Measurements from ENCODE around the gene ZBTB7C.
A peak's percentile ranks its signal among the peaks of the same experiment; 100 is the strongest.
"Not testable (repeated sequence)": the region's sequence is repeated elsewhere in the genome, so short reads cannot be mapped to it uniquely, and the experiment has no call there.

The ZBTB7C gene

DNA sequence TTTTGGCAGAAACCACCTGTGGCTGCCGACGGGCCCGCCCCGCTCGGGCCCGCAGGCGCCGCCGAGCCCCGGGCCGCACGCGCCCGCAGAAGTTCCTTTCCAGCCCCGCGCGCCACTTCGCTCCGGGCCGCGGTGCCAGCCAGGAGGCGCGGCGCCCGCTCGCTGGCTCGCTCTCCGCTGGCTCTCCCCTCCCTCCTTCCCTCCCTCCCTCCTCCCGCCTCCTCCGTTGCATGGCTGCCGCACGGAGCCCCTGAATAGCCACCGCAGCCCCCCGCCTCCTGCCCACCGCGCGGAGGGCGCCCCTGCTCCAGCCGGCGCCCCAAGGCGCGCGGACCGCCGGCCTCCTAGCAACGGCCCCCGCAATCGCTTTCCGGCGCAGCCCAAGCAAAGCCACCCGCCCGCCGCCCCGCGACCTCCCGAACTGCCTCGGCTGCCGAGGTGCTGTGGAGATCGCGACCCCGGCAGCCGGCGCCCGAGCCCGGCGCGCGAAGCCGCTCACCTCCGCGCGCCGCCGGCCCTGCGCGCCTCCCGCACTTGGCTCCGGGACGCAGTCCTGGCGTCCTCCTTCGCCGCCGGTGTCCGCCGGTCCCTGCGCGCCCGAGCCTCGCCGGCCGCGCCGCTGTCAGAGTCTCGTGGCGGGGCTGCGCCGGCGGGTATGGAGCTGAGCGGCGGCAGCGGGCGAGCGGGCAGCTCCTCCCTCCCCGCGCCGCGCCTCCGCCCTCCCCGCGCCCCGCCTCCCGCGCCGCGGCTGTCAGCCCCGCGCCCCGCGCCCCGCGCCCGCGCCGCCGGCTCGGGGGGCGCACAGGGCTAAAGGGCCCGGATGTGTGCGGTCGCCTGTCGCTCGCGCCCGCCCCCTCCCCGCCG lies at the start of gene ZBTB7C:
ZBTB7C (minus strand) TSS at position 657 of the 864 bp plus-strand sequence.
- peak; percentile 18 for DNase-seq (ENCODE audit: low spot score)

DNA sequence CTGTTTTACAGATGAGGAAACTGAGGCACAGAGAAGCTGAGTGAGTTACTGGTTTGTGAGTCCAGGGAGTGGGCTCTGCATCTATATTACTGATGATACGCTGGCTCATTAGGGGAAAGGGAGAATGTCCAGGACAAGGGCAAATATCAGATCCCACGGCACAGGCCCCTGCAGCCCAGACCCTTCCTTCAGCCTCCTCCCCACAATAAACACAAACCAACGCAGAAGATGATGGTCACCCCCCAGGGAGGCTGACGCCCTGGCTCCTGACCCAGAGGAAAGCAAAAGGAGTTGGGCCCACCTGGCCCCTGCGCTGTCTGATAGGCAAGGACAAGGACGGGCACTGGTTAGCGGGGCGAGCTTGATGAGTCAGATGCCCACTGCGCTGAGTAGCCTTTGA lies 47.7 kb upstream of the ZBTB7C start:
- no peak for DNase-seq (ENCODE audit: low spot score)

DNA sequence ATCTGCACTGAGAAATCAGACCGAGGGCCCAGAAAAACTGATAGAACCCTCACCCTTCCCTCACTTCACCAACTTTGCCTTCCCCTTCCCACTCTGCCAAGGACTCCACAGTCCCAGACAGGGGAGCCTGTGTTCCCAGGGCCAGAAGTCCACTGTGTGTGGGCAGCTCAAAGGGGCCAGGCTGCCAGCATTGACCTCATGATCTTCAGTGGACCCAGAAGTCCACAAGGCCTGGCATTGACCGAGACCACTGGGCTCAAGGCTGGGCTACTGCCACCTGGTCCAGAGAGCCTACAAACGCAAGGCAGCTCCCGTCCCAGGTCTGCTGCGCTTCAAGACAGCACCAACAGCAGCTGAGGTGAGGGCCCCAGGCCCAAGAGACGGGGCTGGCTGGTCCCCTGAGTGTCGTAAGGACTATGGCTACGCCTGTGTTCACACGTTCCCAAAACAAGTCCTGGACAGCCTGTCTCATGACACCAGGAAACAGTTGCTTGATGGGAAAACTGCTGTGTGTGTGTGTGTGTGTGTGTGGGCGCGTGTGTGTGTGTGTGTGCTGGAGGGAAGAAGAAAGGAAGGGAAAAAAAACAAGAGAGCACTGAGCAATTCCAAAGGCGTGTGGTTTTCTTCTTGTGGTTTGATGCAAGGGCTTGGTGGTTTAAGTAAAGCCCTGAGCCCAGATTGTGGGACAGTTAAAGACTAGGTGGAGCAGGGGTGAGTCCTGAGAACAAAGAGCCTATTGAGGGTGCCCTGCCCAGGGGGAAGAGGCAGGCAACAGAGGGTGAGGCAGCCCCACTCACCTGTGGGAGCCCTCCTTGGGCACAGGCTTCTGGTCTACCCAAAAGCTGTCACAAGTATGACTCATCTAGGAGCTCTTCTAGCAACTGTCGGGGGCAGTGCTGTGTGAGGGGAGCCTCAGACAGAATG lies 46.6 kb upstream of the ZBTB7C start:
- DNase-seq (ENCODE audit: low spot score) = no peak

DNA sequence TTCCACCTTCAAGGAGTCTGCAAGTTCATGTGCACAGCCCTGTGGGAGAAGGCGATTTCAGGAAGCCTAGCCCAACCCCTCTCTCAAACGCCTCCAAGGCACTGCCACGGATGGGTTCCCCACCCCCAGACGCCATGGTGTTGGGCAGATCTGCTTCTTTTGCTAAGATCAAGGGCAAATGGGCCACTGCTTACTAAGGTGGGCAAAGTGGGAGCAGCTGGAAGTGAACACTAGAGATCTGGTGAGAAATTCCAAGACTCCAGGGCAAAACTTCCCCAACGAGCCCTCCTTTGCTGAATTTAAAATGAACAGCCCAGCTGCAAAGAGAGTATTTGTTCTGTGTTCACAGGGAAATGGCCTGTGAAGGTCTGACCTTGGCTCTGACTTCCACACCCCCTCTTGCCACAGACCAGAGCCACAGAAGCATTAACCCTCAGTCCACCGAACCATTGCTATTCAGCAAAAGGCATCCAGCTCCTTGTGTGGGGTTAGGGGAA lies 45.1 kb upstream of the ZBTB7C start:
- DNase-seq (ENCODE audit: low spot score) = no peak

DNA sequence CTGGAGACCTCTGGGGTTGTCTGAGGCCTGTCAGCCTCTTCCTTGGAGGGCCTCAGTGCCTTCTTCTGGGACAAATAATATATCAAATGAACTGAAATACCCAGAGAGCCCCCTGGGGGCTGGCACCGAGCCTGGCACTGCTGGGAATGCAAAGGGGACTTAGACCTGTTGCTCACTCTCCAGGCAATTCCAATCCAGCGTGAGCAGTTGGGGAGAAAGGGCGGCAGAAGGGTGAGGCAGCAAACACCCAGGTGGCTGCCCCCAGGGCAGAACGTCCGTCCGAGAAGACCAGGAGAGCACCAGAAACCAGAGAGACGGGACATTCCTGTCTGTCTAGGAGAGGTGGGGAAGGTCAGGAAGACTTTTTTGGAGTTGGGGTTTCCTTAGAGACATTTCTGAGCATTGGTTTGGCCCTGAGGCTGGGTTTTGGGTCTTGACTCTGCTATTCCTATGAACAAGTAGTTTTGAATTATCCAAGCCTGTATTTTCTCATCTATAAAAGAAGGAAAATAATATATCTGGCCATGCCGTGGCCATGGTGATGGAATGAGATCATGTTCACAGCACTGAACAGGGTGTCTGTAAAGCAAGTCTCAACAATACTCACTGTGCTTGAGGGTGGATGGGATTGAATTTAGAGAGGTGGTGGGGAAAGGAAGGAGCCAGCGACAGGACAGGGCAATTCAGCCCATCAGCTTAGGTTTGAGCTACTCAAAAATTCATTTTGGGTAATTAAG lies 44.3 kb upstream of the ZBTB7C start:
- no peak for DNase-seq (ENCODE audit: low spot score)

DNA sequence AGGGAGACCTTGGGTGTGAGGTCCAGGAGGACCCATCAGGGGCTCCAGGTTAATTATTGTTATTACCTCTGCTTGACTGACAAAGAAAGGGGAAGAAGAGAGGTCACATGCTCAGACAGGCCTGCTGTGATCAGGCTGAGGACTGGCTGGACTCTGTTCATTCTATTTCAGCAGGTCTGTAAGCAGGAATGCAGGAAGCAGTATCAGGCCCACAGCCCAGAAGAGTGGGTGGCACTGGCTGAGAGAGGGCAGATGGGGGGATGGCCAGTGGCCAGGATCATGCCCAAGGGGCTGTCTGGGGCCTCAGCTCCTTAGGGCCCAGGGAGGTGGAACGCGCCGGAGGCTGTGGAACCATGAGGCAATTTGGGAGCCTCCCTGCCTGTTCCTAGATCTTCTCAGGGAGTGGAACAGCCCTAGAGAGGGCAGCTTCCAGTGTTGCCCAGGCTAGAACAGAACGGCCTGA lies 43.7 kb upstream of the ZBTB7C start:
- no peak for DNase-seq (ENCODE audit: low spot score)

DNA sequence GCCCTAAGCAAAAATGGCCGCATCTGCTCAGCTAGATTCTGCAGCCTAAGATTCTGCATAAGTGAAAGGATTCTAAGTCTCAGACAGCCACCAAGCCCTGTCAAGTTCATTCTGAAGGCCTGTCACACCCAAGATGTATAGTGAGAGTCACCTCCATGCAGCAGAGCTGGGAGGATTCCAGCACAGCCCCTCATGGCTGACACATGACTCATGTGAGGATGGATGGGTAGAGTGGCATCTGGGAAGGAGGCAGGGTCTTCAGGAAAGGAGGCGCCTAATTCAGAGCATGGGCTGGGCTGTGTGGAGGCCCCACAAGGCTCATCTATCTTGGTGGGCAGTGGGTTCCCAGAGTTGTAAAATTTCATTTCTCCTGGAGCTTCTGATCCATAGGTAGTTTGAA lies 41.5 kb upstream of the ZBTB7C start:
- DNase-seq (ENCODE audit: low spot score) = no peak

DNA sequence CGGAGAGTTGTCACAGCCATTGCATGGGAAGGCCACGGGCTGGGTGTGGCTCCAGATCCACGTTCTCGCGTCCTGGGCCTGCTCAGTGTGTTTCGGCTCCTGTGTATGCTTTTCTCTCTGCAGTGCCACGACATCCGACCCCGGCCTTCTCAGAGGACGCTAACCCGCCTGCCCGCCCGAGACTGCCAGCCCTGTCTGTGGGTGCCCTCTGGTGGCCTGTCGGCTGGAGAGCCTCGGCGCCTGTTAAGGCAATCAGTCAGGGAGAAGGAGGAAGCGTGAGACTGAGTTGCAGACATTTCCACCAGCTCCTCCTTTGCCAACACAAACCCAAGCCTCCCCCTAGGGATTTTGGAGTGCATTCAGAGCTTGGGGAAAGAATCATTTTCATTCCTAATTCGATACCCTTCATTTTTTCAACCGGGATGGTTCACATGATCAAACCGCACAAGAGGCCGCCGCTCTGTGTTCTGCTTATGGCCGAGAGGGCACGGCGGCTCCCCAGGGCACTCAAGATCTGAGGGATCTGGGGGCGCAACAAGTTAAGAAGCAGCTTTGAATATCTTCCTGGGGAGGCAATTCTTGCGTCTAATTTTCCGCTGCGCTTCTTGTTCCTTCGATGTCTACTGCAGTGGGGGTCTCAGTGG lies 37.5 kb upstream of the ZBTB7C start:
- DNase-seq (ENCODE audit: low spot score) = peak; percentile 75

DNA sequence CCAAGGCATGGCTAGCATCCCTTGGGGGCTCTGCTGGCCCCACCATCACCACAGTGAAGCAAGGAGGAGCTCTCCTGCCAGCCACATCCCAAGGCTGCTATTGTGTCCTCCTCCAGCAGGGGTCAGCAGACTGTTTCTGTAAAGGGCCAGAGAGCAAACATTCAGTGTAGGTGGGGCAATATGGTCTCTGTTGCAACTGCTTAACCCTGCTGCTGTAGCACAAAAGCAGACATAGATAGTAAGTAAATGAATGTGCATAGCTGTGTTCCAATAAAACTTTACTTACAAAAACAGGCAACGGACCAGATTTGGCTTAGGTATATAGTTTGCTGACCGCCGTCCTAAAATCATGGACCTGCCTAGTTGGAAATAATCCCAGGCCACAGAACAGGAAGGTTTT lies 36.4 kb upstream of the ZBTB7C start:
- DNase-seq (ENCODE audit: low spot score) = peak; percentile 59

DNA sequence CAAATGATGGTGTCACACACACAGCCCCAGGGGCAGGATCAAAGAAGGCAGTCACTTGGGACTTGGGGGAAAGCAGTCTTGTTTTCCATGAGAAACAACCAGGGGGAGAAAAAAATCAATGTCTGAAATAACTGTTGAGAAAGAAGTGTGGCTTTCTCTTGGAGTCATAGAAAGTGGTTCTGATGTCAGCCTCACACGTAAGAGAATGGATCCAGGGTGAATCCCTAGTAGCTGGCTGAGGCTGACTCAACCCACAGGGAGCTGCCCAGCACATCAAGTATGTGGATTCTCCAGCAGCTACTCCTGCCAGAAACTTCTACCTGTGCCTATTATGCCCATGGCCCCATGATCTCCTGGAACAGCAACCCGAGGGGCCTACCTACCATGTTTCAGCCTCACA lies 33.6 kb upstream of the ZBTB7C start:
- no peak for DNase-seq (ENCODE audit: low spot score)

DNA sequence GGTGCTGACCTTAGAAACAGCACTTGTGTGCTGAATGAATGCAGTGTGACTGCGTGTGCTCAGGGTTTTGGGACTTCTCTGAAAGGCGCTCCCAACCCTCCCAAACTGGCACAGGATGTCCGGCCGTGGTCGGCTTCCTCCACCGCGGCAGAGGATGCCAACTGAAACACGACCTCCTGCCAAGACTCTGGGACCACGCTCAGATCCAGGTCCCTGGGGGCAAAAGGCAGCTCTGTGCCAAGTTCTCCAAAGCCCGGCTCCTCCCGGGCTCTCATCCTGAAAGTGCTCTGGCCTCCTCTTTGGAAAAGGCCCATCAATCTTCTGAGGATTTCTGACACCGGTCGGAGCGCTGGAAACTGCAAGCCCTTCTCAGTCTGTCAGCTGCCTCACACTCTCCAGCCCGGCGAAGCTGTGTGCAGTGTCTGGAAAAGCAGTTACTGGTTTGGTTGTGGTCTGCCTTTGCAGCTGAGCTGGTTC lies 32.3 kb upstream of the ZBTB7C start:
- DNase-seq (ENCODE audit: low spot score) = no peak

DNA sequence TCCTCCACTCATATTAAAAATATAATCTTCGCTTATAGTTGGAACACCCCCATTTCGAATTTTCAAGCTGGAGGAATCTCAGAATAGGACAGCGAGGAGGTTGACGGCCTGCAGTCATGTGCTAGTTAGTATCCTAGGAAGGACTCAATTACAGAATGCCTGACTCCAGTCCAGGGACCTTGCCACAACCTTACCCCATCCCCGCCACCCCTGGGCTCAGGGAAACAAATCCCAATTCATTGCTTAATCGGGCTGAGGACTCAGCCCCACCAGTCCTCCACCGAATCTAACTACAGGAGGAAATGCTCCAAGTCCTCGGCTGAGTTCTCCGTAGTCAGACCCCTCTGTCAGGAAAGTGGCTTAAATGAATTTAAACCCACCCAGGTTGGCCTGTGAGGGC lies 31.7 kb upstream of the ZBTB7C start:
- no peak for DNase-seq (ENCODE audit: low spot score)

DNA sequence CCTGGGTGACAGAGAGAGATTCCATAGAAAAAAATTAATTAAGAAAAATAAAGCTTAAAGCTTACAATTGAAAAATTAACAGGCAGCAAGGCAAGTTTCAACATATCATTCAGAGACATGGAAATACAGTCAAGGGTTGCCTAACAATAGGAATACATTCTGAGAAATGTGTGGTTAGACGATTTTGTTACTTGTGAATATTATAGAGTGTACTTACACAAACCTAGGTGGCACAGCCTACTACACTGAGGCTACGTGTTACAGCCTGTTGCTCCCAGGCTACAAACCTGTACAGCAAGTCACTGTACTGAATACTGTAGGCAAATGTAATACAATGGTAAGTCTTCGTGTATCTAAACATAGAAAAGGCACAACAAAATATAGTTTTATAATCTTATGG lies 27.7 kb upstream of the ZBTB7C start:
- no peak for DNase-seq (ENCODE audit: low spot score)

DNA sequence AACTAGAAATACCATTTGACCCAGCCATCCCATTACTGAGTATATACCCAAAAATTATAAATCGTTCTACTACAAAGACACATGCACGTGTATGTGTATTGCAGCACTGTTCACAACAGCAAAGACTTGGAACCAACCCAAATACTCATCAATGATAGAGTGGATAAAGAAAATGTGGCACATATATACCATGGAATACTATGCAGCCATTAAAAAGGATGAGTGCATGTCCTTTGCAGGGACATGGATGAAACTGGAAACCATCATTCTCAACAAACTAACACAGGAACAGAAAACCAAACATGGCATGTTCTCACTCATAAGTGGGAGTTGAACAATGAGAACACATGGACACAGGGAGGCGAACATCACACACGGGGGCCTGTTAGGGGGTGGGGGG lies 25.2 kb upstream of the ZBTB7C start:
- DNase-seq (ENCODE audit: low spot score) = not testable (repeated sequence)

DNA sequence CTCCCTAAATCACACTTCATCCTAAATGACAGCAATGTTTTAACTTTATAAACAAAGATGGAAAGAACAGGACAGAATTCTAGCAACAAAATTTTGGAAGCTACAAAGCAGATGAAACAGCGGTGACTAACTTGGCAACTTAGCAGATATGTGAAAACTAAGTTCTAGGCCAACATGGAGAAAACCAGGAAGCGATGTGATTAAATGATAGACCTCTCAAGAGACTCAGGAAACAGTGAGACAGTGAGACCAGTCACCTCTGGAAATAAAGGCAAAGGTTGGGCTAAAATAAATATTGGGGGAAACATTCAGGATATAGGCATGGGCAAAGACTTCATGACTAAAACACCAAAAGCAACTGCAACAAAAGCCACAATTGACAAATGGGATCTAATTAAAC lies 24.4 kb upstream of the ZBTB7C start:
- no peak for DNase-seq (ENCODE audit: low spot score)

DNA sequence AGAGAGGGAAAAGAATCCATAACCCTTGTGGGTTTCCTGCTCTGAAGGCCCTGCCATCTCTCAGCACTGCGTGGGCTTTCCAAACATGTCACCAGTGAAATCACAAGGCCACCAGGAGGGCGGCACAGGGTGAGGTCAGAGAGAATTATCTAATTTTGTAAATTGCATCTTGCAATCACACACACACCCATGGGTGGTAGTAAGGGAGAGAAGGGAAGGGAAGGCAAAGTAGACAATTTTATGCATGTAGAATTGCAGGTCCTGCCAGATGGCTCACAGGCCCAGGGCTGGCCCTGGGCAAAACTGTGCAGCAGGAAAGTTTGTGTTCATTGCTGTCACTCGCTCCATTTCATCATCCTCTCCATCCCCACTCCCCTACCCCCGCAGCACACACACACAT lies 21.0 kb upstream of the ZBTB7C start:
- DNase-seq (ENCODE audit: low spot score) = no peak

DNA sequence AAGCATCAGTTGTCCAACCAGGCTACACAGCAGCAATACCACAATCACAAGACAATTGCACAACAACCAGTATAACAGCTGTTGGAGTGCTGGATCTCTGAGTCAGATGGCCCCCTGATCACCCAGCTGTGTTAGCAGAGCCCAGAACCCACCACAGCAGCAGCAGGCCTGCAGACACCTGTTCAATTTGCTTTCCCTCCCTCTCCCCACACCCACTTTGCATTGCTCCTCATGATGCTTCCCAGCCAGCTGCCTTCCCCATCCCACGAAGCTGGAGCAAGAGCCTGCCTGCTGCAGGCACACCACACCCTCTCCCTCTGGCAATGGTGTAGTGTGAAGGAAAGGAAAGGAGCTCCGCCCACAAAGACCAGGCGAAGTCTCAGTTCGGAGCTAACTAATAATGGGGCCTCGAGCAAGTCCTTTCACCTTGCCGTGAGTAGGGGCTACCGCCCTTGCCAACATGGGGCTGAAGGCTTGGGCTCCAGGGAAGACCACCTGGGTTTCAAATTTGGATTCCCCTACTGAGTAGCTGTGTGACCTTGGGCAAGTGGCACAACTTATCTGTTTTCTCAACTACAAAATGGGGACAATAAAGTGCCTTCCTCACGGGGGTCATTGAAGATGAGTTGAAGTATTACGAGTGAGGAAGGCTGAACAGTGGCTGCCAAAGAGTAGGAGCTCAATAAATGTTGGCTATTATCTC lies 19.4 kb upstream of the ZBTB7C start:
- no peak for DNase-seq (ENCODE audit: low spot score)

DNA sequence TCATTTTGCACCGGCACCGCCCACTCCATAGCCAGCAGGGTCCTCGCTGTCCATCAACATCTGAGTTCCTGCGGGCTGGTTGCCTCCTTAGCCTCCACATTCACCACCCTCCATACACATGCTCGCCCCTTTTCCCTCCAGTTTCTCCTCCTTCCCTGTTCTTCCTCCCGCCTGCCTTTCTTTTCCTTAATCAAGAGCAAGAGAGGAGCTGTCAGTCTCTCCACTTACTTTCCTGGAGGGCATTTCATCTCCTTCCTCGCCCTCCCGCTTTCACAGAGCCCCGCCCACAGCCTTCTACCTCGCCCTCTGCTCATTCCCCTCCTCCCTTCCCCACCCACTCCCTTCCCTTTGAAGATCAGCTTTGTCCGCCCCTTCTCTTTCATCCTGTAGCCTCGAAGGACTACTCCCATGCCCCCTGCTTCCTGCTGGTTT lies 13.8 kb upstream of the ZBTB7C start:
- no peak for DNase-seq (ENCODE audit: low spot score)

DNA sequence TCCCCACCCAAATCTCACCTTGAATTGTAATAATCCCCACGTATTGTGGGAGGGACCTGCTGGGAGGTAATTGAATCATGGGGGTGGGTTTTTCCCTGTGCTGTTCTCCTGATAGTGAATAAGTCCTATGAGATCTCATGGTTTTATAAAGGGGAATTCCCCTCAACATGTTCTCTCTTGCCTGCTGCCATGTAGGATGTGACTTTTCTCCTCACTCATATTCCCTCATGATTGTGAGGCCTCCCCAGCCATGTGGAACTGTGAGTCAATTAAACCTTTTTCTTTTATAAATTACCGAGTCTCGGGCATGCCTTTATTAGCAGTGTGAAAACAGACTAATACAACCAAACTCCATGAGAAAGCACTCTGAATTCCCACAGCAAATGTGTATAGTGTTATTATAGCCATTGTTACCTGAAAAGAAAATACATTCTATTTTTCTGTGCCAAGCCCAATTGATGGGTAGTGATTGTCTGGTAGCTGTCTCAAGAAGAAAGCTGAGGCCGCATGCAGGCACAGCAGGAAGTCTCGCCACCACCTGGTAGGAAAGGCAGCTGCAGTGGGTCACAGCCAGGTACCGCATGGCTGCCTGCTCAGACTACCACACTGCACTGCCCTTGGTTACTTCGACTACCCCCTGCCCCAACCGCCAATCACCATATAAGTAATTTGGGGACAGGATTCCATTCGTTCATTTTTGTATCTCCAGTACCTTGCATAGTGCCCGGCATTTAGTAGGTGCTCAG lies 10.3 kb upstream of the ZBTB7C start:
- DNase-seq (ENCODE audit: low spot score) = no peak

Measured in globus pallidus (tissue), 1 donor.